Measurements from ENCODE around the gene SHISA9.

The SHISA9 gene

DNA sequence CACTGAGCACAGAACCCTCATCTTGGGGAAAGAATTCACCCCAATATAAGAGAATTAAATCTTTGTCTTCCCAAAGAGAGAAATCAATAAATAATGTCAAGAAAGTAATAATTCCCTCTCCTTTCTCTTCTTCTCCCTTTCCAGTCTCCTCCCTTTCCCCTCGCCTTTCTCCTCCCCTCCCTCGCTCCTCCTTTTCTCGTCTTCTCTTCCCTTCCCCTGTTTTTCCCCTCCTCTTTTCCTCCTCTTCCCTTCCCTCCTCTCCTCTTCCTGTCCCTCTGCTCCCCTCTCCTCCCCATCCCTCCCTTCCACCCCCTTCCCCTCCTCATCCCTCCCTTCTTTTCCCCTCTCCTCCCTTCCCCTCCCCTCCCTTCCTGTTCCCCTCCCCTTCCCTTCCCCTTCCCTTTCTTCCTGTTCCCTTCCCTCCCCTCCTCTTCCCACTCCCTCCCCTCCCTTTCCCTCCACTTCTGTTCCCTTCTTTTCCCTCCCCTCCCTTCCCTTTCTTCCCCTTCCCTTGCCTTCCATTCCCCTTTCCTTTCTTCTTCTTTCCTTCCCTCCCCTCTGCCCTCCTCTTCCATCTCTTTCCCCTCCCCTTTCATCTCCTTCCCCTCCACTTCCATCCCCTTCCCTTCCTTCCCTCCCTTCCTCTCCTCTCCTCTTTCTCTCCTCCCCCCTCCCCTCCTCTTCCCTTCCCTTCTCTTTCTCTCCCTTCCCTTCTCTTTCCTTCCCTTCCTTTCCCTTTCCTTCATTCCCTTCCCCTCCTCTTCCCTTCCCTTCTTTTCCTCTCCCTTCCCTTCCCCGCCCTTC lies 363.6 kb downstream of the SHISA9 start:
- no peaks in the 10 kb centered on the region for H3K4me1 ChIP-seq (ENCODE audit: insufficient read depth, low read length, poor library complexity, severe bottlenecking)

DNA sequence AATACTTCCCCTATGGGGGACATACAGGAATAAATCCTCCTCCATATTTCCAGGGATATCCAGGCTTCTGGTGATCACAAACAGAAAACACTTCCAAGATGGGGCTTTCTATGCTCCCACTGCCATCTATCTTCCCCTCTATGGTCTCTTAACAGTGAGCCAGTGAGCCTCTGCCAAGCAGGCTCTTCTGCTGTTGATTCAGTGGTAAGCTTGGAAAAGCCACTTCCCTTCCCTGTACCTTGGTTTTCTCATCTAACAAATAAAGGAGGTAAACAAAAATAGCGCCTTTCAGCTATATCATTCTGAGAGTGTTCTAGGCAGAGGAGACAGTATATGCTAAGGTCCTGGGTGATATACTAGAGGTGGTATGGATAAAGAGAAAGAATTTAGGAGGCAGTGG lies 368.0 kb downstream of the SHISA9 start:
- no peaks in the 10 kb centered on the region for H3F3A ChIP-seq (ENCODE audit: low read depth)
- H4K20me1 ChIP-seq (ENCODE audit: insufficient read depth, low read length, poor library complexity, severe bottlenecking): no peaks in the 10 kb centered on the region
- no peaks in the 10 kb centered on the region for H3K79me2 ChIP-seq (ENCODE audit: insufficient read depth, low read length)
- no peaks in the 10 kb centered on the region for H3K9me3 ChIP-seq (ENCODE audit: insufficient read depth, low read depth, low read length)
- H3K27me3 ChIP-seq (ENCODE audit: insufficient read depth, low read length, poor library complexity, severe bottlenecking): no peaks in the 10 kb centered on the region
- H3K9ac ChIP-seq (ENCODE audit: low read depth, low read length, poor library complexity, severe bottlenecking): no peak overlapping the region
- H3K9me2 ChIP-seq (replicated peaks; ENCODE audit: low read depth, low read length): no peaks in the 10 kb centered on the region
- no peak overlapping the region for H3K4me3 ChIP-seq (ENCODE audit: low read length, poor library complexity, severe bottlenecking)
- no peak for TF ChIP-seq CTCF (conservative IDR thresholded peaks at IDR 0.05; ENCODE audit: low read length)
- TF ChIP-seq EZH2phosphoT487 (IDR thresholded peaks at IDR 0.05; ENCODE audit: borderline replicate concordance): no peak
- H3K4me2 ChIP-seq (ENCODE audit: low read depth, low read length, poor library complexity, severe bottlenecking): no peak overlapping the region
- no peak overlapping the region for H2AFZ ChIP-seq (ENCODE audit: low read length)
- no peaks in the 10 kb centered on the region for H3K36me3 ChIP-seq (ENCODE audit: insufficient read depth, low read length)
- H3K4me1 ChIP-seq (ENCODE audit: insufficient read depth, low read length, poor library complexity, severe bottlenecking): no peaks in the 10 kb centered on the region

More for the DNA sequence above, 363.6 kb downstream of the SHISA9 start:
- no peak overlapping the region for H3K4me3 ChIP-seq (ENCODE audit: low read length, poor library complexity, severe bottlenecking)
- no peaks in the 10 kb centered on the region for H3K27me3 ChIP-seq (ENCODE audit: insufficient read depth, low read length, poor library complexity, severe bottlenecking)
- H4K20me1 ChIP-seq (ENCODE audit: insufficient read depth, low read length, poor library complexity, severe bottlenecking): no peaks in the 10 kb centered on the region
- TF ChIP-seq EZH2phosphoT487 (IDR thresholded peaks at IDR 0.05; ENCODE audit: borderline replicate concordance): no peak
- no peak for TF ChIP-seq CTCF (conservative IDR thresholded peaks at IDR 0.05; ENCODE audit: low read length)
- no peaks in the 10 kb centered on the region for H3K9me2 ChIP-seq (replicated peaks; ENCODE audit: low read depth, low read length)
- no peak overlapping the region for H3K4me2 ChIP-seq (ENCODE audit: low read depth, low read length, poor library complexity, severe bottlenecking)
- no peaks in the 10 kb centered on the region for H3K9me3 ChIP-seq (ENCODE audit: insufficient read depth, low read depth, low read length)
- no peaks in the 10 kb centered on the region for H3K36me3 ChIP-seq (ENCODE audit: insufficient read depth, low read length)
- no peaks in the 10 kb centered on the region for H3K79me2 ChIP-seq (ENCODE audit: insufficient read depth, low read length)
- no peak overlapping the region for H3K9ac ChIP-seq (ENCODE audit: low read depth, low read length, poor library complexity, severe bottlenecking)
- H3F3A ChIP-seq (ENCODE audit: low read depth): no peaks in the 10 kb centered on the region
- no peak overlapping the region for H2AFZ ChIP-seq (ENCODE audit: low read length)

DNA sequence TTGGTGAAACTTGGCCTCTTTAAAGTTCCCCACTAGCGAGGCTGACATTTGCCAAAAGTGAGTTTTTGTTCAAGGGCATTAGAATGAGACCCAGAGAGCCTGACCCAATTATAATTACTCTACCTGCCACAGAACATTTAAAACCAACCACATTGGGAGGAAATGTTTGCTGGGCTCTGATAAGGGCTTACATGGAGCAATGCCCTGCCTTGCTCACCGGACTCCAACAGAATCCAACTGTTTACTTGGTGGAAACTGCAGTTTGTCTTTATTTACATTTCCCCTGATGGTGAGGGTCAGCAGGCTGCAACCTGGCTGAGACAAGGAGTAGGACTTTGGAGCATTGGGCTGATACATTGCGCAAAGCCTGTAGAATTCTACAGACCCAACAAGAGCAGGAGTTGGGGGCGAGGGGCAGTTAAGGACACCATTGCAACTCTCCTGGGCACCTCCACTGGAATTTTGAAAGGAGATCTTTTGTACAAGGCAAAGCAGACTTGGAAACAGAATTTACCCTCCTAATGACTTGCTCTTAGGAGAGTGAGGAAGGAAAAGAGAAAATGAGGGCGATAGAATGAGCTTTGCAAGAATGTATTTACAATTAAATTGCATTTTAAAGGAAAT lies 368.6 kb downstream of the SHISA9 start:
- Histone ChIP-seq H3K36me3 (ENCODE audit: insufficient read depth, low read length) (no peaks in the 10 kb centered on the region), H3K79me2 (ENCODE audit: insufficient read depth, low read length) (no peaks in the 10 kb centered on the region), H3K9me2 (replicated peaks; ENCODE audit: low read depth, low read length) (no peaks in the 10 kb centered on the region), H3K9ac (ENCODE audit: low read depth, low read length, poor library complexity, severe bottlenecking) (no peak overlapping the region), H3K4me2 (ENCODE audit: low read depth, low read length, poor library complexity, severe bottlenecking) (no peak overlapping the region), H3K4me3 (ENCODE audit: low read length, poor library complexity, severe bottlenecking) (no peak overlapping the region), H4K20me1 (ENCODE audit: insufficient read depth, low read length, poor library complexity, severe bottlenecking) (no peaks in the 10 kb centered on the region), H3K9me3 (ENCODE audit: insufficient read depth, low read depth, low read length) (no peaks in the 10 kb centered on the region), H2AFZ (ENCODE audit: low read length) (no peak overlapping the region), H3K27me3 (ENCODE audit: insufficient read depth, low read length, poor library complexity, severe bottlenecking) (no peaks in the 10 kb centered on the region), H3F3A (ENCODE audit: low read depth) (no peaks in the 10 kb centered on the region), H3K4me1 (ENCODE audit: insufficient read depth, low read length, poor library complexity, severe bottlenecking) (no peaks in the 10 kb centered on the region)
- TF ChIP-seq EZH2phosphoT487 (IDR thresholded peaks at IDR 0.05; ENCODE audit: borderline replicate concordance) (no peak), CTCF (conservative IDR thresholded peaks at IDR 0.05; ENCODE audit: low read length) (no peak)

All from Loucy (cell line).